Measurements from ENCODE around the gene MOSPD3. TPM values are rescaled to one million over a fixed set of nuclear protein-coding genes. Genes with fewer than 3 reads are reported as not detected.

The MOSPD3 gene
- total and polyA plus RNA-seq, 2 of the 13 experiments (the other 11 are each of a cell fraction or from before 2014, with no cell fraction given), result 7.6 to 8.8 TPM

GRCh38 chr7:100572281-100572948, 39.9 kb upstream of the MOSPD3 start (continued):
- no peak for TF ChIP-seq ZNF710 (CRISPR knock-in tag; IDR thresholded peaks at IDR 0.05; ENCODE audit: borderline replicate concordance)
- no peak for TF ChIP-seq ZNF280D (CRISPR knock-in tag; IDR thresholded peaks at IDR 0.05)
- no peak for TF ChIP-seq IKZF5 (CRISPR knock-in tag; IDR thresholded peaks at IDR 0.05)
- TF ChIP-seq TEF (CRISPR knock-in tag; IDR thresholded peaks at IDR 0.05), result no peak
- TF ChIP-seq ZNF263 (CRISPR knock-in tag; IDR thresholded peaks at IDR 0.05), result no peak
- TF ChIP-seq ZNF160 (CRISPR knock-in tag; IDR thresholded peaks at IDR 0.05), result no peak
- TF ChIP-seq KDM5A (IDR thresholded peaks at IDR 0.05; ENCODE audit: borderline replicate concordance, low read length), result no peak
- no peak for TF ChIP-seq ZNF737 (CRISPR knock-in tag; IDR thresholded peaks at IDR 0.05; ENCODE audit: borderline replicate concordance)
- no peak for TF ChIP-seq SALL1 (CRISPR knock-in tag; IDR thresholded peaks at IDR 0.05)
- TF ChIP-seq CBX5 (CRISPR knock-in tag; IDR thresholded peaks at IDR 0.05; ENCODE audit: borderline replicate concordance), result no peak
- TF ChIP-seq ZZZ3 (CRISPR knock-in tag; IDR thresholded peaks at IDR 0.05; ENCODE audit: borderline replicate concordance), result no peak
- TF ChIP-seq ZNF326 (CRISPR knock-in tag; IDR thresholded peaks at IDR 0.05; ENCODE audit: borderline replicate concordance), result no peak
- no peak for TF ChIP-seq SMC3 (IDR thresholded peaks at IDR 0.05; ENCODE audit: low read length)
- no peak for TF ChIP-seq SMARCE1 (IDR thresholded peaks at IDR 0.05; ENCODE audit: borderline replicate concordance)
- TF ChIP-seq PCBP2 (optimal IDR thresholded peaks at IDR 0.05; ENCODE audit: low read depth, low read length, poor library complexity, severe bottlenecking), result no peak
- no peak for TF ChIP-seq ZNF235 (CRISPR knock-in tag; IDR thresholded peaks at IDR 0.05; ENCODE audit: borderline replicate concordance)
- TF ChIP-seq IRF2 (CRISPR knock-in tag; IDR thresholded peaks at IDR 0.05), result no peak
- TF ChIP-seq ZNF460 (CRISPR knock-in tag; IDR thresholded peaks at IDR 0.05; ENCODE audit: borderline replicate concordance), result no peak
- TF ChIP-seq TRAFD1 (CRISPR knock-in tag; IDR thresholded peaks at IDR 0.05; ENCODE audit: borderline replicate concordance), result no peak
- TF ChIP-seq RARA (CRISPR knock-in tag; IDR thresholded peaks at IDR 0.05), result 0 out of 2 replicates have a peak, but pooled peaks have one; percentile 9
- TF ChIP-seq ZNF552 (CRISPR knock-in tag; IDR thresholded peaks at IDR 0.05; ENCODE audit: borderline replicate concordance), result no peak
